Upper lobe of right lung (tissue), 1 donor: ENCODE measurements around the gene ACAN. TPM values are rescaled to one million over a fixed set of nuclear protein-coding genes. Genes with fewer than 3 reads are reported as not detected.

Experiments
- ATAC-seq: fragments of 200-7000 bp; cut with Tn5 transposase; one replicate; pipeline ENCODE4 v1.9.1; 2020; ENCODE audit warnings: mild to moderate bottlenecking, moderate library complexity
- DNase-seq: peaks from one replicate; pipeline ENCODE4 v3.0.0-alpha.2; 2020
- H3K27ac ChIP-seq: fragments of 200-600 bp; one replicate; pipeline ENCODE4 v1.8.0; 2022
- H3K27me3 ChIP-seq: fragments of 200-600 bp; one replicate; pipeline ENCODE4 v1.8.0; 2022; ENCODE audit warnings: mild to moderate bottlenecking
- H3K36me3 ChIP-seq: fragments of 200-600 bp; one replicate; pipeline ENCODE4 v1.8.0; 2022
- H3K4me1 ChIP-seq: fragments of 200-600 bp; one replicate; pipeline ENCODE4 v1.8.0; 2022
- H3K4me3 ChIP-seq: fragments of 200-600 bp; one replicate; pipeline ENCODE4 v1.8.0; 2022; ENCODE audit warnings: mild to moderate bottlenecking
- H3K9me3 ChIP-seq: fragments of 200-600 bp; one replicate; pipeline ENCODE4 v1.8.0; 2022
- CTCF ChIP-seq: fragments of 200-600 bp; IDR thresholded peaks from one replicate; pipeline ENCODE4 v1.8.0; 2022; ENCODE audit warnings: antibody characterized with exemption
- intact Hi-C: fragments of 100-400 bp; cut with DNase I; formaldehyde crosslinking; loops from one replicate; pipeline ENCODE4 v1.11.0; 2022
- total RNA-seq: library from RNA; stranded (reverse); fragmentation: NEBNext Ultra II Directional; extraction: Animal tissue kit (Norgen Biotek cat#: 25700); gene quantifications from one replicate; pipeline ENCODE4 v1.2.1, GENCODE V29; 2021
- donor health status: DM: no; HTN: yes; CAD: no; lungs with severe emphysema.

Gene ACAN
- total RNA-seq, 1 donor from 2014 or later = 0.06 TPM

- Histone ChIP-seq H3K4me3 (no peak overlapping the region), H3K9me3 (no peaks in the 10 kb centered on the region), H3K4me1 (no peaks in the 10 kb centered on the region), H3K36me3 (no peaks in the 10 kb centered on the region), H3K27me3 (no peaks in the 10 kb centered on the region), H3K27ac (no peak overlapping the region)
- intact Hi-C loops = no loop called here
- no peak for DNase-seq
- no peak for ATAC-seq
- TF ChIP-seq CTCF = no peak
These were observed 38.0 kb downstream of the ACAN start for GRCh38 chr15:88841236-88841635.

- H3K9me3 ChIP-seq = no peaks in the 10 kb centered on the region
- TF ChIP-seq CTCF = no peak
- H3K36me3 ChIP-seq = no peaks in the 10 kb centered on the region
- DNase-seq (no peak), ATAC-seq (no peak)
- intact Hi-C loops = no loop called here
- H3K4me3 ChIP-seq = no peak overlapping the region
- no peaks in the 10 kb centered on the region for H3K4me1 ChIP-seq
- no peaks in the 10 kb centered on the region for H3K27me3 ChIP-seq
- H3K27ac ChIP-seq = no peak overlapping the region
These were observed 38.9 kb downstream of the ACAN start for GRCh38 chr15:88842156-88842555.

GRCh38 chr15:88843334-88843733 lies 40.1 kb downstream of the ACAN start:
- ATAC-seq = no peak
- Histone ChIP-seq H3K36me3 (no peaks in the 10 kb centered on the region), H3K9me3 (no peaks in the 10 kb centered on the region), H3K4me3 (no peak overlapping the region), H3K27me3 (no peaks in the 10 kb centered on the region), H3K4me1 (no peaks in the 10 kb centered on the region), H3K27ac (no peak overlapping the region)
- intact Hi-C loops = no loop called here
- no peak for TF ChIP-seq CTCF
- no peak for DNase-seq

GRCh38 chr15:88844749-88845386 lies 41.6 kb downstream of the ACAN start:
- H3K36me3 ChIP-seq = no peaks in the 10 kb centered on the region
- intact Hi-C loops = no loop called here
- no peak for ATAC-seq
- DNase-seq = no peak
- H3K9me3 ChIP-seq = no peaks in the 10 kb centered on the region
- no peaks in the 10 kb centered on the region for H3K4me1 ChIP-seq
- no peak overlapping the region for H3K4me3 ChIP-seq
- H3K27ac ChIP-seq = no peak overlapping the region
- TF ChIP-seq CTCF = no peak
- no peaks in the 10 kb centered on the region for H3K27me3 ChIP-seq

- Histone ChIP-seq H3K4me1 (no peaks in the 10 kb centered on the region), H3K9me3 (no peaks in the 10 kb centered on the region), H3K36me3 (no peaks in the 10 kb centered on the region), H3K4me3 (no peak overlapping the region), H3K27ac (no peak overlapping the region), H3K27me3 (no peaks in the 10 kb centered on the region)
- TF ChIP-seq CTCF = no peak
- DNase-seq (no peak), ATAC-seq (no peak)
- intact Hi-C loops = no loop called here
These were observed 42.4 kb downstream of the ACAN start for GRCh38 chr15:88845616-88846015.

GRCh38 chr15:88847144-88847543 lies 43.9 kb downstream of the ACAN start:
- H3K27me3 ChIP-seq = no peaks in the 10 kb centered on the region
- H3K9me3 ChIP-seq = no peaks in the 10 kb centered on the region
- DNase-seq = no peak
- H3K36me3 ChIP-seq = no peaks in the 10 kb centered on the region
- no peaks in the 10 kb centered on the region for H3K4me1 ChIP-seq
- intact Hi-C loops = no loop called here
- TF ChIP-seq CTCF = no peak
- ATAC-seq = no peak
- no peak overlapping the region for H3K27ac ChIP-seq
- H3K4me3 ChIP-seq = no peak overlapping the region
